Hepatic stellate cell (primary cell): ENCODE data around the gene PRRC1.
"Not testable (repeated sequence)": the region's sequence is repeated elsewhere in the genome, so short reads cannot be mapped to it uniquely, and the experiment has no call there.

Experiments
- DNase-seq: peaks from one replicate; pipeline ENCODE4 v3.0.0; 2011; ENCODE audit warnings: low spot score

Gene PRRC1

GRCh38 chr5:127545249-127545648, 27.8 kb downstream of the PRRC1 start:
- DNase-seq, result not testable (repeated sequence)

- DNase-seq, result no peak
Measured at GRCh38 chr5:127549551-127549950, 32.1 kb downstream of the PRRC1 start.

DNA sequence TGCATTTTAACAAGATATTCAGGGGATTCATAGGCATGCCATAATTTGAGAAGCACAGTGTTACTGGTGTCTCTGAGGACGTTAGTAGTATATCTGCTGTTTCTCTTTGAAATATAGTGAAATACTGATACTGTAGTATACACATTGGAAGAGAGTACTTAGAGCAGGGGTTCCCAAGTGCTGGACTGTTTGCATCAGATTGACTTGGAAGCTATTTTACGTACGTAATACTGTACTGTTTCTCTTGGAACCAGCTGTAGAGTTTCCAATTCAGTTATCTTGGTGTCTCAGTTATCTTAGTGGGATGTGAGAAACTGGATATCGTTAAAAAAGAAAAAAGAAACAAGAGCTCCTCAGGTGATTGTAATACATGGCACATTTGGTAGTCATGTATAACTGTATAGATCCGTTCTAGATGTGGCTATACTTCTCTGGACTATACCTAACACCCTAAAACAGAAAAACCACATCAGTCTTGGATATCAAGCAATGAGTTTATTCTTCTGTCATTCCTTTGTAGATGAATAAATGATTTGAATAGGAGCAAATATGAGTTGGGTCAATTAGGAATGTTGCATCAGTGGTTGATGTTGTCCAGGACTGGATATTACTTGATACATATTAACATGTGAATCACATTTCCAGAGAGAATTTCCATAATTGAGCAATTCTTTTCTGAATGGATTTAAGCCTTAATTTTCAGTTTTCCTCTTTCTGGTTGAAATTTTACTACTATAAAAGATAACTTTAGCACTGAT, 33.4 kb downstream of the PRRC1 start:
- DNase-seq, result no peak

DNA sequence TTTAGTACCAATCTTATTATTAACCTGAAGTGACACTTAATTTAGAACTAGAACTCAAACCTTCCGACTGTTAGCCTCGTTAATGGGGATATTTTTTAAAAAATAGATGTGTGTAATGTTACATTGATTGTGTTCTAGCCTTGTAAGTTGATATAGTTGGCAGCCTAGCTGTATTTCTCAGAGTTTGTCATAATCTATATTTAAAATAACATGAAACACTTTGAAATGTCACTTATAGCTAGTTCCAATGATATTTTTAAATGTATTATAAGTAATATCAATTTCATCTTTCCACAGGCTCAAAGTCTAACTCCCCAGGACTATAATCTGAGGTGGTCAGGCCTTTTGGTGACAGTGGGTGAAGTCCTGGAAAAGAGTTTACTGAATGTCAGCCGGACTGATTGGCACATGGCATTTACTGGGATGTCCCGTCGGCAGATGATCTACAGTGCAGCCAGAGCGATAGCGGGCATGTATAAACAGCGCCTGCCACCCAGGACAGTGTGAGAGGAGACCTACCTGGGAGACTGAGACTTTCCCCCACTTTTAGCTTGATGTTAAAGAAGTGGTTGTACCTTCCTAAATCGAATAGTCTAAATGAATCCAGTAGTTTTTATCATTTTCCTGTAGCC, 34.1 kb downstream of the PRRC1 start:
- DNase-seq, result no peak

DNA sequence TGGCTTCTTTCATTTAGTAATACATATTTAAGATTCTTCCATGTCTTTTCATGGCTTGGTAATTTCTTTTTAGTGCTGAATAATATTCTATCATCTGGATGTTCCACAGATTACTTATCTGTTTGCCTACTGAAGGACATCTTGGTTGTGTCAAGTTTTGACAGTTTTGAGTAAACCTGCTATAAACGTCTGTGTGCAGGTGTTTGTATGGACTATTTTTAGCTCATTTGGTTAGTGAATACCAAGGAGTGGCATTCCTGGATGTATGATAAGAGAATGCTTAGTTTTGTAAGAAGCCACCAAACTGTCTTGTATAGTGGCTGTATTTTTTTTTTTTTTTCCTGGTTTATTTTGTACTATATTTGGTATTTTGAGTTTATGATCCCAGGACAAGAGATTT, 38.4 kb downstream of the PRRC1 start:
- DNase-seq, result no peak

DNA sequence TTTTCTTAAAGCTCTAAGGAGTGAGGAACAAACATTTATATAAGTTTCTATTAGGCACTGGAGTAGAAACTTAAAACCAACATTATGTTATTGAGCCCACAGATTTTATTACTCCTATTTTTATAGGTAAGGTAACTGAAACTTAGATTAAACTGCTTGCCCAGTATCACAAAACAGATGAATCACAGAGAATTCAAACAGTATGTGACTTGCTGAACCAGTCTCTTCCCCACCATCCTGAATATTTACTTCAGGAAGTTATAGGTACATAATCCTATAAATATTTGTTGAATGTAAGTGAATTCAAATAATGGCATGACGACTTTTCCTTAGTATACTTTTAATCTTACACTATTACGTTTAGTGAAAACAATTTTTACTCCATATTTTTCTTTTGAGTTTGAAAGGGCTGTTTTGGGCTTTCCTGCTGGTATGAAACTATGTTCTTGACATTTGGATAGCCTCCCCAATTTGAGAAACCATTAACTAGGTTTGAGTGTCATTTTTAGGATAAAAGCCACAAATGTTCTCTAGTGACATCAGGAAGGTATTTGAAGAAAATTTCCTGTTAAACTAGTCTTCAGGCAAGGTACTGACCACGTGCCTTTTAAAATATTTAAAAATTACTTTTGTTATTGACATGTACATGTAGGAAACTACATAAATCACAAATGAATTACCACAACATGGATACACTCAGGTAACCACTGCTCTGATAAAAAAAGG, 39.3 kb downstream of the PRRC1 start:
- no peak for DNase-seq

DNA sequence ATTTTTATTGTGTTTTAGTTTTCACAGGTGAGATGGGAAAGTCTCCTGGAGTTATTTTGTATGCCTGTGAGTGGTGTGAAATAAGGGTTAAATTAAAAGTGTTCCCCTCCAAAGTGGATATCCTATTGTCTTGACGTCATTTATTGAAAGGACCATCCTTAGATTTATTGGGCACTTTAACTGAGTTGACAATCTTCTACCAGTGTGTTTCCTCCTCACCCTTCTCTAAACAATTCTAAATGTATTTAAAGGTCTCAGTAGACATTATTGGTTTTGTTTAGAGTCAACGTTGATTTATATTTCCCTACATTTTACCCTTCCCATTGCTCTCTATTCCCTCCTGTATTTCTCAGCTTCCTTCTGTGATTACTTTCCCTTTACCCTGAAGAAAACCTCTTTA, 40.8 kb downstream of the PRRC1 start:
- DNase-seq, result no peak

DNA sequence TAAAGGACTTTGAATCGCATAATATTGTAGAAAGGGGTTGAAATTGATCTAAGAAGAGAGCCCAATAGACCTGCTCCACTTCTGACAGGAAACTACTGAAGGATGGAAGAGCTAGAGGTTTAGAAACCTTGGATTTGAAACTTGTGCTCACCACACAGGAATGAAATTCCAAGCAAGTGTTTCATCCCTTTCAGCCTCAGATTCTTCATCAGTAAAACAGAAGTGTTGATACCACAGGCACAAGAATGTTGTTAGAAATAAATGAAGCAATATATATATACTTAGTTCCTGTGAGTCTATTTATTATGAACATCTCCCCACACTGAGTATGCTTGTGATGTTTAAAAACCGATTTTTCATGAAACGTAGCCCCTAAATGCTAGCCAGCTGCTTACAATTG, 43.8 kb downstream of the PRRC1 start:
- peak; percentile 23 for DNase-seq

- DNase-seq, result no peak
Measured at GRCh38 chr5:127562252-127562651, 44.8 kb downstream of the PRRC1 start.

DNA sequence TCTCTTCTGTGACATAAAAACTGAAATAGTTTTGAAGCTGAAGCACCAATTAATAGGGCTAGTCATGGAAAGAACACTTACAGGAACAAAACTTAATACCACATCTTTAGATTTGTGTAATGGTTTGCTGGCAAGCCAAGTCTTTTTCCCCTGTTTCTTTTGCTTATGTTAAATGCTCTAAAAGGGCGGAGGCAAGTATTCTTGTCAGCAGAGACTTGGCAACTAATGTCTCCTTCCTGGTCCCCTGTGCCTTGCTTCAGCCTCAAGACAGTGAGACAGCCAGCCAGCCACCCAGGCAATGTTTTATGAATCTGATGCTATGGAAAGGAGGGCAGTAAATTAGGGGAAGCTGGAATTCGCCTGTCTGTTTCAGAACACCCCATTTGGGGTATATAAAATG, 45.7 kb downstream of the PRRC1 start:
- no peak for DNase-seq

DNA sequence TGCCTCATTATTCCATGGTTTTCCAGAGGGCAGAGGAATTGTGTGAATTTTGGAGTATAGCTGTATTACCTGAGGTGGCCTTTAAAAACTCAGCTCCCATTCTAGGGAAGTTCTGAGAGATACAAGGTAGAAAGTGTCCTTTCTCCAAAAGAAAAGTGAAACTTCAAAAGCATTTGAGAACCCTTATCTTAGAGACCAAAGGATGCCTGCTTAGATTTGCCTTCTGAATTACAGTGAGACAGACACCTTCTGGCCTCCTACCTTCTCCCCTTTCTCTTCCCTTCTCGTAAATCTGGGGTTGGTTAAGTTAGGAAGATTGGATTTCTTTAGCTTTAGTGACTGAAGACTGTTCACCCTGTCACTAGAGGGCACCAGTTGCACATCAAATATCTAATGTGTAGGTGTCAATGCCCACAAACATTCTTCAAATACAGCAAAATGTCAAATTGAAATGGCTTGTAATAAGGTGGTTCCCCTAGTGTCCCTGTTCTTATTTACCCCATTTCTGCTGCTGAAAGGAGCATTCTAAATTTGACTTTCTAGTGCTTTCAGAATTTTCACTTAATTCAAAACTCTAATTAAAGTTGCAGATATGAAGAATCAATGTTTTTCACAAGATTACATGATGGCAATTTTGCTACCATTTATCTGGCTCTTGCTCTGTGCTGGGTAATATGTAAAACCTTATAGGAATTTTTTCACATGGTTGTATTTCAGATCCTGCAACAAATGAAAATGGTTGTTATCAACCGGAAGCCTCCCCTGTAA, 46.7 kb downstream of the PRRC1 start:
- peak; percentile 29 for DNase-seq

DNA sequence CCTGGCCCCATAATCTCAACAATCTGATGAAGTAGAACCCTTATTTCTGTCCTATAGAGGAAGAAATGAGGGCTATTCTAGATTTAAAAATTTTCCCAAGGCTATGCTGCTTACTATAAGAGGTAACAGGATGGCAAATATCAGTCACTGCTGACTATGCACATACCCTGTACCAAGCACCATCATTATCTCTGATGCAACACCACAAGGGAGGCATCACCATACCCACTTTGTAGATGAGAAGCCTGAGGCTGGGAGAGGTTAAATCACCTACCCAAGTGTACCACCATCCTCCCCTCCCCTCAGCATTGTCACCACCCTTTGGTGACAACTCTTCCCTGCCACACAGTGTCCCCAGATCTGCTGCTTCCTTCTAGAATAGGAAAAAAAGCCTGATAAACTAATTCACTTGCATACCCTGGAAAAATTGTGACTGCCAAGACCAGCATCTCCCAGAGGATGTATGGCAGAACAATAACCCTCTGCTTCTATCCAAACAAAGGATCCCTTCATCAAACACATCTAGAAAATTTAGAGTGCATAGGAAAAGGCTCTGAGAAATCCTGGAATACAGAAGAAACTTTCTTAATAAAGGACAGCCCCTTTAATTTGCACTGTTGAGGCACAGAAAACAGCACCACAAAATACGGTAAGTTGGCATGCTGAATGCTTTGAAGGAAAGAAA, 48.3 kb downstream of the PRRC1 start:
- no peak for DNase-seq

GRCh38 chr5:127567026-127567768, 49.8 kb downstream of the PRRC1 start:
- no peak for DNase-seq

DNA sequence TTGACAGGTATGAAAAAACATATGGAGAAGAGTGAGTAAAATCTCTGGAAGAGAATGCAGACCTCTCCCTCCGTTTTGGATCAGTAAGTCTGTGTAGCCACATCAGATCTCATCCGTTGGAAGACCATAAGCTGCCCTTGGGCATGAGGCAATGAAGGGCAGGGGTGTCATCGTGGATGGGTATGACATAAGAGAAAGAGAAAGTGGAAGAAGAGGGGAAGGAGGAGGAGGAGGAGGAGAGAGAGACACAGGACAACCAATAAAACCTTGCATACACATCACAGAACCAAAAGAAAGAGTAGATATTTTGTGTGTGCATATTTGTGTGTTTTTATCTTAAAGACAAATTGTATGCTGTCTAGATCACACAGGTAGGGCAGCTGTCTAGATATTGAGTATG, 50.7 kb downstream of the PRRC1 start:
- DNase-seq, result no peak

DNA sequence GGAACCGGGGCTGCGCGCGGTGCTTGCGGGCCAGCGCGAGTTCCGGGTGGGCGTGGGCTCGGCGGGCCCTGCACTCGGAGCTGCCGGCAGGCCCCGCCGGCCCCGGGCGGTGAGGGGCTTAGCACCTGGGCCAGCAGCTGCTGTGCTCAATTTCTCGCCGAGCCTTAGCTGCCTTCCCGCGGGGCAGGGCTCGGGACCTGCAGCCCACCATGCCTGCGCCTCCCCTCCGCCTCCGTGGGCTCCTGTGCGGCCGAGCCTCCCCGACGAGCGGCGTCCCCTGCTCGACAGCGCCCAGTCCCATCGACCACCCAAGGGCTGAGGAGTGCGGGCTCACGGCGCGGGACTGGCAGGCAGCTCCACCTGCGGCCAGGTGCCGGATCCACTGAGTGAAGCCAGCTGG, 52.0 kb downstream of the PRRC1 start:
- DNase-seq, result not testable (repeated sequence)

- no peak for DNase-seq
Measured at GRCh38 chr5:127571314-127572131, 54.1 kb downstream of the PRRC1 start.

DNA sequence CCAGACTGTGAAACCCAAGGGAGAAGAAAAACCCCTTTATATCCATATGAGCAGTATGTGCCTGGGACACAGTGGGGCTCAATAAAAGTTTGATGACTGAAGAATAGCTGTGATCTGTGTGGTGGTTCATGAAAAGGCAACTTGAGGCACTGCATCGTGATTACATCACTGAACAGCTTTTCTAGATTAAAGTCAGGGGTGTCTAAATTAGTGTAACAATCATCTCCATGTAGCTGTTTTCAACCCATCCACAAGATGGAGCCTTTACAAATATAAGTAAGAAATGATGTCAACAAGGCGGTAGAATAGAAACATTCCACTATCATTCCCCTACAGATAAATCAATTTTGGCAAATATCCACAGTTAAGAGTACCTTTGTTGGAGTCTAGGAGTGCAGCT, 55.5 kb downstream of the PRRC1 start:
- no peak for DNase-seq

GRCh38 chr5:127574852-127575679, 57.6 kb downstream of the PRRC1 start:
- DNase-seq, result no peak

DNA sequence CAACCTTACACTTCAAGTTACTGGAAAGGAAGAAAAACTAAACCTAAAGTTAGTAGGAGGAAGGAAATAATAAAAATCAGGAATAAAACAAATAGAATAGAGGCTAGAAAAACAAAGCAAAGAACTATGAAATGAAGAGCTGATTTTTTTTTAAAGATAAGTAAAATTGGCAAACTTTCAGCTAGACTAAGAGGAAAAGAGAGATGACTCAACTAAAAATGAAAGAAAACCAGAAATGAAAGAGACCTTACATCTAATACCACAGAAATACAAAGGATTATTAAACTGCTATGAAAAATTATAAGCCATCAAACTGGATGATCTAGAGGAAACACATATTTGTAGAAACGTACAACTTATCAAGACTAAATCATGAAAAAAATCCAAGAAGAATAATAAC, 60.0 kb downstream of the PRRC1 start:
- no peak for DNase-seq
